ENCODE measurements around the gene AP2A2.

DNA sequence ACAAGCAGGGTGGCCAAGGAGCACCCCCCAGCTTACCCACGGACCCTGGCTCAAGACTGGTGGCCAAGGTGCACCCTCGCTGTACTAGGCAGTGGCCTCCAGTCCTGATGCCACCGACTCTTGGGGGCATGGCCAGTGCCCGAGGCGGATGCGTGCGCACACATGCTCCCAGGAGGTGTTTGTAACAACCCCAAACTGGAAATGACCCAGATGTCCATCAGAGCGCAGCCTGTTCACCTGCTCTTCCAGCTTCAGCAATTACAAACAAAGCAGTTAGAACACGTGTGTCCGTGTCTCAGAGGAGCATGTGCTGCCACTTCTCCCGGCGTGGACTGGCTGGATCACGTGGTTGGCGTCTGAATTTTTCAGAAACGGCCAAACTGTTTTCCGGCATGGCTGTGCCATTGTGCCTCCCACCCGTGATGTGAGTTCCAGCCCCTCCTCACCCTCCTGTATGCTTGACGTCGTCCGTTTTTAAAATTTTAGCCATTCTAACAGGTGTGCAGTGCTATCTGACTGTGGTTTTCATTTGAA, 118.0 kb downstream of the AP2A2 start:
- TF ChIP-seq, protein P1, sequence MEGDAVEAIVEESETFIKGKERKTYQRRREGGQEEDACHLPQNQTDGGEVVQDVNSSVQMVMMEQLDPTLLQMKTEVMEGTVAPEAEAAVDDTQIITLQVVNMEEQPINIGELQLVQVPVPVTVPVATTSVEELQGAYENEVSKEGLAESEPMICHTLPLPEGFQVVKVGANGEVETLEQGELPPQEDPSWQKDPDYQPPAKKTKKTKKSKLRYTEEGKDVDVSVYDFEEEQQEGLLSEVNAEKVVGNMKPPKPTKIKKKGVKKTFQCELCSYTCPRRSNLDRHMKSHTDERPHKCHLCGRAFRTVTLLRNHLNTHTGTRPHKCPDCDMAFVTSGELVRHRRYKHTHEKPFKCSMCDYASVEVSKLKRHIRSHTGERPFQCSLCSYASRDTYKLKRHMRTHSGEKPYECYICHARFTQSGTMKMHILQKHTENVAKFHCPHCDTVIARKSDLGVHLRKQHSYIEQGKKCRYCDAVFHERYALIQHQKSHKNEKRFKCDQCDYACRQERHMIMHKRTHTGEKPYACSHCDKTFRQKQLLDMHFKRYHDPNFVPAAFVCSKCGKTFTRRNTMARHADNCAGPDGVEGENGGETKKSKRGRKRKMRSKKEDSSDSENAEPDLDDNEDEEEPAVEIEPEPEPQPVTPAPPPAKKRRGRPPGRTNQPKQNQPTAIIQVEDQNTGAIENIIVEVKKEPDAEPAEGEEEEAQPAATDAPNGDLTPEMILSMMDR (tag by site-specific recombination; IDR thresholded peaks at IDR 0.05) = no peak
- TF ChIP-seq, protein P2, sequence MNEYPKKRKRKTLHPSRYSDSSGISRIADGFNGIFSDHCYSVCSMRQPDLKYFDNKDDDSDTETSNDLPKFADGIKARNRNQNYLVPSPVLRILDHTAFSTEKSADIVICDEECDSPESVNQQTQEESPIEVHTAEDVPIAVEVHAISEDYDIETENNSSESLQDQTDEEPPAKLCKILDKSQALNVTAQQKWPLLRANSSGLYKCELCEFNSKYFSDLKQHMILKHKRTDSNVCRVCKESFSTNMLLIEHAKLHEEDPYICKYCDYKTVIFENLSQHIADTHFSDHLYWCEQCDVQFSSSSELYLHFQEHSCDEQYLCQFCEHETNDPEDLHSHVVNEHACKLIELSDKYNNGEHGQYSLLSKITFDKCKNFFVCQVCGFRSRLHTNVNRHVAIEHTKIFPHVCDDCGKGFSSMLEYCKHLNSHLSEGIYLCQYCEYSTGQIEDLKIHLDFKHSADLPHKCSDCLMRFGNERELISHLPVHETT (tag by site-specific recombination; IDR thresholded peaks at IDR 0.05) = no peak
- no peak for TF ChIP-seq TCF7L2 (IDR thresholded peaks at IDR 0.05; ENCODE audit: borderline replicate concordance, low read depth, low read length)
- no peak for TF ChIP-seq BCL11A (tag by site-specific recombination; IDR thresholded peaks at IDR 0.05; ENCODE audit: low read depth)
- TF ChIP-seq, protein P3, sequence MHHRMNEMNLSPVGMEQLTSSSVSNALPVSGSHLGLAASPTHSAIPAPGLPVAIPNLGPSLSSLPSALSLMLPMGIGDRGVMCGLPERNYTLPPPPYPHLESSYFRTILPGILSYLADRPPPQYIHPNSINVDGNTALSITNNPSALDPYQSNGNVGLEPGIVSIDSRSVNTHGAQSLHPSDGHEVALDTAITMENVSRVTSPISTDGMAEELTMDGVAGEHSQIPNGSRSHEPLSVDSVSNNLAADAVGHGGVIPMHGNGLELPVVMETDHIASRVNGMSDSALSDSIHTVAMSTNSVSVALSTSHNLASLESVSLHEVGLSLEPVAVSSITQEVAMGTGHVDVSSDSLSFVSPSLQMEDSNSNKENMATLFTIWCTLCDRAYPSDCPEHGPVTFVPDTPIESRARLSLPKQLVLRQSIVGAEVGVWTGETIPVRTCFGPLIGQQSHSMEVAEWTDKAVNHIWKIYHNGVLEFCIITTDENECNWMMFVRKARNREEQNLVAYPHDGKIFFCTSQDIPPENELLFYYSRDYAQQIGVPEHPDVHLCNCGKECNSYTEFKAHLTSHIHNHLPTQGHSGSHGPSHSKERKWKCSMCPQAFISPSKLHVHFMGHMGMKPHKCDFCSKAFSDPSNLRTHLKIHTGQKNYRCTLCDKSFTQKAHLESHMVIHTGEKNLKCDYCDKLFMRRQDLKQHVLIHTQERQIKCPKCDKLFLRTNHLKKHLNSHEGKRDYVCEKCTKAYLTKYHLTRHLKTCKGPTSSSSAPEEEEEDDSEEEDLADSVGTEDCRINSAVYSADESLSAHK (tag by site-specific recombination; IDR thresholded peaks at IDR 0.05) = no peak
- no peak for TF ChIP-seq ZNF311 (tag by site-specific recombination; IDR thresholded peaks at IDR 0.05; ENCODE audit: borderline replicate concordance)
- TF ChIP-seq KLF9 (tag by site-specific recombination; IDR thresholded peaks at IDR 0.05; ENCODE audit: low read depth) = no peak
- no peak for TF ChIP-seq ZNF184 (tag by site-specific recombination; IDR thresholded peaks at IDR 0.05)
- TF ChIP-seq HOXC10 (CRISPR knock-in tag; IDR thresholded peaks at IDR 0.05) = no peak
- TF ChIP-seq ZNF274 (IDR thresholded peaks at IDR 0.05; ENCODE audit: low read length) = no peak
- no peak for TF ChIP-seq ZNF274 (tag by site-specific recombination; IDR thresholded peaks at IDR 0.05; ENCODE audit: borderline replicate concordance)
- TF ChIP-seq, protein P4, sequence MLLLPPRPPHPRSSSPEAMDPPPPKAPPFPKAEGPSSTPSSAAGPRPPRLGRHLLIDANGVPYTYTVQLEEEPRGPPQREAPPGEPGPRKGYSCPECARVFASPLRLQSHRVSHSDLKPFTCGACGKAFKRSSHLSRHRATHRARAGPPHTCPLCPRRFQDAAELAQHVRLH (tag by site-specific recombination; IDR thresholded peaks at IDR 0.05) = no peak
